Endothelial cell of umbilical vein (primary cell): Measurements from ENCODE around the gene PTGER4. TPM values are rescaled to one million over a fixed set of nuclear protein-coding genes. Genes with fewer than 3 reads are reported as not detected.

Source experiments
- BruUV-seq: library from RNA; stranded (reverse); fragments of 400-500 nt; replicated peaks from 2 replicates; lab custom pipeline; 2021; lab: Mats Ljungman, UMichigan
- CTCF ChIA-PET: fragments of 300-600, 350-600 bp; sonication (Branson Sonifier 250); formaldehyde crosslinking; loops from one replicate; lab custom pipeline; 2021; ENCODE audit warnings: antibody characterized with exemption, inconsistent platforms; lab: Charles Lee
- POLR2A ChIA-PET: fragments of 300-600, 350-600 bp; sonication (Branson Sonifier 250); formaldehyde crosslinking; loops from one replicate; lab custom pipeline; 2021; ENCODE audit warnings: antibody characterized with exemption, inconsistent platforms; lab: Charles Lee
- DNase-seq: peaks from one replicate; pipeline ENCODE4 v3.0.0-alpha.2; 2011; ENCODE audit warnings: low read depth, low spot score
- FAIRE-seq: peaks from 2 replicates; lab custom pipeline; 2011; peaks lifted over from hg19 to GRCh38; lab: Jason Lieb, UNC
- H2AFZ ChIP-seq: 2 replicates; pipeline ENCODE4 v1.6.0; 2012; ENCODE audit warnings: low read depth, low read length, control low read depth, inconsistent platforms
- H3K27ac ChIP-seq: 2 replicates; pipeline ENCODE4 v1.5.1; 2011; ENCODE audit warnings: low read depth, mild to moderate bottlenecking, control low read depth, low read length, moderate library complexity; ENCODE audit not compliant: insufficient read depth
- H3K27me3 ChIP-seq, 2 experiments: 2 replicates each; pipeline versions ENCODE4 v1.6.0 to v1.6.1; 2011; ENCODE audit warnings: low read length in 2 of 2, mixed read lengths in 1 of 2; ENCODE audit not compliant: control insufficient read depth in 2 of 2, insufficient read depth in 2 of 2
- H3K36me3 ChIP-seq, 2 experiments: 2 replicates in 1 of 2; 3 replicates in 1 of 2; pipeline ENCODE4 v1.5.1; 2011; ENCODE audit warnings: low read length in 2 of 2, mild to moderate bottlenecking in 1 of 2, moderate library complexity in 1 of 2; ENCODE audit not compliant: control insufficient read depth in 2 of 2, insufficient read depth in 2 of 2; ENCODE audit errors: extremely low read depth in 1 of 2
- H3K4me1 ChIP-seq: 3 replicates; pipeline ENCODE4 v1.5.1; 2011; ENCODE audit warnings: mild to moderate bottlenecking, low read length; ENCODE audit not compliant: control insufficient read depth, insufficient read depth; ENCODE audit errors: extremely low read depth
- H3K4me2 ChIP-seq: 2 replicates; pipeline ENCODE4 v1.6.1; 2011; ENCODE audit warnings: low read length, control low read depth, mixed read lengths; ENCODE audit not compliant: insufficient read depth
- H3K4me3 ChIP-seq, 3 experiments: fragments of 200-600 bp in 1 of 3; sonication (generic), shearing (Covaris generic) in 1 of 3; replicated peaks in 1 of 3; 2 replicates each; pipeline ENCODE4 v1.5.1; 2011 to 2016; ENCODE audit warnings: control low read depth in 3 of 3, low read length in 3 of 3, mild to moderate bottlenecking in 2 of 3, inconsistent platforms in 1 of 3, low read depth in 1 of 3, moderate library complexity in 1 of 3; ENCODE audit not compliant: insufficient read depth in 1 of 3
- H3K79me2 ChIP-seq: 2 replicates; pipeline ENCODE4 v1.6.0; 2012; ENCODE audit warnings: low read length, inconsistent platforms; ENCODE audit not compliant: control insufficient read depth, insufficient read depth
- H3K9ac ChIP-seq: replicated peaks from 2 replicates; pipeline ENCODE3; 2011; ENCODE audit warnings: low read length, control low read depth; ENCODE audit not compliant: insufficient read depth; ENCODE audit errors: extremely low read depth
- H3K9me1 ChIP-seq: replicated peaks from 3 replicates; pipeline ENCODE4 v1.6.0; 2011; ENCODE audit warnings: mild to moderate bottlenecking, low read length; ENCODE audit not compliant: control insufficient read depth, insufficient read depth; ENCODE audit errors: extremely low read depth
- H3K9me3 ChIP-seq: replicated peaks from 2 replicates; pipeline ENCODE4 v1.5.1; 2012; ENCODE audit warnings: low read length, inconsistent platforms; ENCODE audit not compliant: control insufficient read depth, insufficient read depth
- H4K20me1 ChIP-seq: replicated peaks from 2 replicates; pipeline ENCODE3; 2011; ENCODE audit warnings: mild to moderate bottlenecking, low read length; ENCODE audit not compliant: control insufficient read depth, insufficient read depth; ENCODE audit errors: extremely low read depth
- CTCF ChIP-seq, 2 donors: IDR thresholded peaks; 1 replicate in 1 of 2; 2 replicates in 1 of 2; pipeline ENCODE4 v1.5.1; 2011; ENCODE audit warnings: low read length in 2 of 2, mild to moderate bottlenecking in 2 of 2, moderate library complexity in 2 of 2, control low read depth in 1 of 2, inconsistent platforms in 1 of 2, low read depth in 1 of 2; ENCODE audit not compliant: insufficient read depth in 1 of 2; ENCODE audit errors: extremely low read depth in 1 of 2
- EZH2 ChIP-seq: IDR thresholded peaks from 2 replicates; pipeline ENCODE4 v1.6.1; 2012; ENCODE audit warnings: borderline replicate concordance, low read depth, mild to moderate bottlenecking, moderate library complexity, low read length, inconsistent platforms; ENCODE audit not compliant: severe bottlenecking
- FOS ChIP-seq: IDR thresholded peaks from 2 replicates; pipeline ENCODE4 v1.6.1; 2011; ENCODE audit warnings: mild to moderate bottlenecking, low read length, moderate library complexity, borderline replicate concordance; ENCODE audit not compliant: insufficient read depth
- GATA2 ChIP-seq: IDR thresholded peaks from 2 replicates; pipeline ENCODE4 v1.7.0; 2011; ENCODE audit warnings: low read depth, mild to moderate bottlenecking, moderate library complexity, mixed read lengths, low read length; ENCODE audit not compliant: insufficient read length, insufficient read depth
- JUN ChIP-seq: IDR thresholded peaks from 2 replicates; pipeline ENCODE4 v1.6.1; 2011; ENCODE audit warnings: borderline replicate concordance, low read depth; ENCODE audit not compliant: insufficient read length, insufficient read depth
- MYC ChIP-seq: IDR thresholded peaks from one replicate; pipeline ENCODE4 v1.6.1; 2011; ENCODE audit warnings: mild to moderate bottlenecking, low read depth, low read length
- POLR2A ChIP-seq: IDR thresholded peaks from 2 replicates; pipeline ENCODE4 v1.6.1; 2012; ENCODE audit warnings: low read depth, mild to moderate bottlenecking, control low read depth, low read length
- POLR2AphosphoS5 ChIP-seq: IDR thresholded peaks from 2 replicates; pipeline ENCODE4 v1.6.1; 2012; ENCODE audit warnings: low read depth, mild to moderate bottlenecking, control low read depth, low read length, moderate library complexity; ENCODE audit not compliant: insufficient read depth
- dilution Hi-C: fragments of 300-500 bp; cut with MboI; formaldehyde crosslinking; loops from one replicate; pipeline ENCODE4 v1.15.0; 2019; ENCODE audit warnings: low sequenced_read_pairs; ENCODE audit not compliant: extremely low pct_ligation_motif_present
- intact Hi-C: fragments of 100-400 bp; cut with micrococcal nuclease; formaldehyde crosslinking; loops from one replicate; pipeline ENCODE4 v1.10.0; 2022
- polyA plus RNA-seq, 4 experiments: library from polyadenylated mRNA; depleted of rRNA in 3 of 4; stranded (reverse) in 3 of 4; unstranded in 1 of 4; fragments of >200 nt; gene quantifications; 2 replicates each; pipeline versions ENCODE4 v1.2.1 to v1.2.3, GENCODE V29; 2011 to 2012; ENCODE audit warnings: missing spikeins in 1 of 4
- total RNA-seq: library from RNA; stranded (reverse); gene quantifications from 2 replicates; pipeline ENCODE4 v1.2.3, GENCODE V29; 2021
- TF ChIP-seq, protein P1 (sequence below): IDR thresholded peaks from 2 replicates; pipeline ENCODE4 v1.6.1; 2011; ENCODE audit not compliant: insufficient read depth, insufficient read length

Gene PTGER4
- total and polyA plus RNA-seq, 2 donors (not counting 3 experiments of a cell fraction or from before 2014, with no cell fraction given): 23.6 to 37.4 TPM

GRCh38 chr5:40672425-40672824 lies 7.3 kb upstream of the PTGER4 start:
- intact Hi-C loops: no loop called here
- Histone ChIP-seq H3K9me3 (no peaks in the 10 kb centered on the region), H3K4me1 (peaks cover 15% of the 10 kb centered on the region), H2AFZ (no peak overlapping the region), H4K20me1 (no peaks in the 10 kb centered on the region), H3K4me2 (no peak overlapping the region), H3K79me2 (peaks cover 5% of the 10 kb centered on the region), H3K9ac (no peak overlapping the region), H3K9me1 (no peaks in the 10 kb centered on the region), H3K36me3 (no peaks in the 10 kb centered on the region), H3K4me3 (no peak overlapping the region), H3K27me3 (no peaks in the 10 kb centered on the region), H3K27ac (no peak overlapping the region)
- CTCF ChIA-PET: no interaction called here
- TF ChIP-seq FOS (no peak), MYC (no peak), GATA2 (no peak), CTCF (IDR thresholded peaks at IDR 0.05; ENCODE audit: extremely low read depth in 1 of 2, insufficient read depth in 1 of 2, low read depth in 1 of 2, low read length in 2 of 2) (no peak), EZH2 (no peak), POLR2A (no peak), POLR2AphosphoS5 (no peak), JUN (no peak)
- TF ChIP-seq, protein P1, sequence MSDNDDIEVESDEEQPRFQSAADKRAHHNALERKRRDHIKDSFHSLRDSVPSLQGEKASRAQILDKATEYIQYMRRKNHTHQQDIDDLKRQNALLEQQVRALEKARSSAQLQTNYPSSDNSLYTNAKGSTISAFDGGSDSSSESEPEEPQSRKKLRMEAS: no peak
- POLR2A ChIA-PET: no interaction called here
- FAIRE-seq (no peak), DNase-seq (no peak)
- dilution Hi-C loops: no loop called here
- BruUV-seq: no TSS peak
